Right hindlimb (tissue), 1 donor: ENCODE data around the gene MCEE.
"Not testable (repeated sequence)": the region's sequence is repeated elsewhere in the genome, so short reads cannot be mapped to it uniquely, and the experiment has no call there.

Experiments
- DNase-seq: peaks from one replicate; pipeline ENCODE4 v3.0.0-alpha.2; 2018

The MCEE gene

DNA sequence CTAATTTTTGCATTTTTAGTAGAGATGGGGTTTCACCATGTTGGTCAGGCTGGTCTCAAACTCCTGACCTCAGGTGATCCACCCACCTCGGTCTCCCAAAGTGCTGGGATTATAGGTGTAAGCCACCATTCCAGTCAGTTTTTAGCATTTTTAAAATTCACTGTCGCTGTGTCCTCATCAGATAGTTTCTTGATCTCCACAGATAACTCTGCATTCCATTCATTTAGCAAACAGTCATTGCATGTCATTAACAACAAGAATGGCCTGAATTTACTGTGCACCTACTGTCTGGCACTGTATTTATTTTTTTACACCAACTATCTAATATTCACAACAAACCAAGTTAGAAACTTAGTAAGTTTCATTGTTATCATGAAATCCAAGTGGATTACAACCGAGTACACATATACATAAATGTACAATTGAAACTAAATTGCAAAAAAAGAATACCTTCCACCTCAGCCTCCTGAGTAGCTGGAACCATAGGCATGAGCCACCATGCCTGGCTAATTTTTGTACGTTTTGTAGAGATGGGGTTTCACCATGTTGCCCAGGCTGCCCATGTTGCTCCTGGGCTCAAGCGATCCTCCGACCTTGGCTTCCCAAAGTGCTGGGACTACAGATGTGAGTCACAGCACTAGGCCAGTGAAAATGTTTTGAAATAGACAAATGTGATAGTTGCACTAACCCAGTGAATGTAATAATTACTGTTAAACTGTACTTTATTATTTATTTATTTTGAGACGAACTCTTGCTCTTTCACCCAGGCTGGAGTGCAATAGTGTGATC is 4.3 kb downstream of the MCEE start:
- DNase-seq = no peak

DNA sequence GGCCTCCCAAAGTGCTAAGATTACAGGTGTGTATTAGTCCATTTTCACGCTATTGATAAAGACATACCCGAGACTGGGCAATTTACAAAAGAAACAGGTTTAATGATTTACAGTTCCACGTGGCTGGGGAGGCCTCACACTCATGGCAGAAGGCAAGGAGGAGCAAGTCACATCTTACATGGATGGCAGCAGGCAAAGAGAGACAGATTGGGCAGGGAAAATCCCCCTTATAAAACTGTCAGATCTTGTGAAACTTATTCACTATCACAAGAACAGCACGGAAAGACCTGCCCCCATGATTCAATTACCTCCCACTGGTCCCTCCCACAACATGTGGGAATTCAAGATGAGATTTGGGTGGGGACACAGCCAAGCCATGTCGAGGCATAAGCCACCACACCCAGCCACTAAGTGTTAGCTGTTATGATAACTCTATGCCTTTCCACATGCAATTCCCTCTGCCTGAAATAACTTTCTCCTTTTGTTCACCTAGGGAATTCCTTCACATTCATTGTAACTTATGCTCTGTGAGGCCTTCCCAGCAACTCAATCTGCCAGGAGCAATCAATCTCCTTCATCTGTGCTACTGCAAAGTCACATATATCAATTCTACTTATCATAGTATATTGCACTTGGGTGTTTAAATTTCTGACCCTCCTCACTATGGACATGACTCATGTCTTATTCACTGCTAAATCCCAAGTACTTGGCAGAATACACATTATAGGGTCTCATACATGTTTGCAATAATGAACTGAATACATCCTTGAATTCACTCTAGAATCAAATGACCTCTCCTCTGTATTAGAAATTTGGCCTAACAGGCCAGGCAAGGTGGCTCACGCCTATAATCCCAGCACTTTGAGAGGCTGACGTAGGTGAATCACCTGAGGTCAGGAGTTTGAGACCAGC is 7.4 kb downstream of the MCEE start:
- no peak for DNase-seq

DNA sequence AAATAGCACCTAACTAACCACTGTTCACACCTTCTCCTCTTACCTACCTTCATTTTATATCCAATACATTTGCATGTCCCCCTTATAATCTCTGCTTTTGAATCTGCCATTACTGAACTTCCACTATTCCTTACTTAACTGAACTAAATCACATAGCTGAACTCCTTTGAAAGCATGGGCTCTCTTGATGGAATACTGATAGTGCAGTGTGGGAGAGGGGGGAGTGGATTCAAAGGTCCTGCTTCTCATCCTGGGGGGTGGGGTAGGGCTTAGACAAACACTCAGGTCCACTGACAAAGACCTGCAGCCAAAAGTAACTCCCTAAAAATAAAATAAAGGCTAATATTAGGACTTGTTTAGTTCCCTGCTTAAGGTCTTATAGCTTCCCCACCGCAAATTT is 8.6 kb downstream of the MCEE start:
- no peak for DNase-seq

DNA sequence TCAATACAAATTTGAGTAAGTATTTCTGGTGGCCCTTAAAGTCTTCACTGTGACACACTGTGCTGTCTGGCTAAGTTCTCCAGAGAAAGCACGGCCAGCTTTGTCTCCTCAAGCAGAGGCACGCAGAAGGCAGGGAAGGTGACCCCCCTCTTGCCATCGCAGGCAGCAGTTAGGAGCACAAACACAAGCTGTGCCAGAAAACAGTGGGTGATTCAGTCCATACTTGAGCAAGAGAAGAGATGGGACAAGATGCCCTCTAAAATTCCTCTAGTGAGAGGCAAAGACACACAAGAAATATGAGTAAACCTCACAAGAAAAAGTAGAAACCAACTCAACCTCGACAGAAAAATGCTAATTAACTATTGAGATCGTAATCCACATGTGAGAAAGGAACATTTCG is 9.8 kb downstream of the MCEE start:
- DNase-seq = no peak

DNA sequence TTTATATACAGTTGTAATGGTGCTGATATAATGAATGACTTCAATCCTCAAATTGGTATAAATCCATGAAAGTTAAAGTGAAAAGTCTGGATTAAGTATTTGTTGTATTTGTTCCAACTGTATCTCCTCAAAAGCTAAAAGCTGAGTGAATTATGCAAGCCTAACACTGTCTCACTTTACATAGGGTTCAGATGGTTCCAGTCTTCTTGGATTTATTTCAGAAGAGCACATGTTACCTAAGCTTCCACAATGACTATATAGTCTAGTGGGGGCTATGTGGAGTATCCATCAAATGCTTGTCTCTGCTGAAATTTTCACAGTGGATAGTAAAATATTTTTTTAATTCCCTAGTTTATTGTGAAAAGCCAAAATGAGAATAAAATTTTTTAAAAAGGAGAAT is 13.0 kb downstream of the MCEE start:
- no peak for DNase-seq

DNA sequence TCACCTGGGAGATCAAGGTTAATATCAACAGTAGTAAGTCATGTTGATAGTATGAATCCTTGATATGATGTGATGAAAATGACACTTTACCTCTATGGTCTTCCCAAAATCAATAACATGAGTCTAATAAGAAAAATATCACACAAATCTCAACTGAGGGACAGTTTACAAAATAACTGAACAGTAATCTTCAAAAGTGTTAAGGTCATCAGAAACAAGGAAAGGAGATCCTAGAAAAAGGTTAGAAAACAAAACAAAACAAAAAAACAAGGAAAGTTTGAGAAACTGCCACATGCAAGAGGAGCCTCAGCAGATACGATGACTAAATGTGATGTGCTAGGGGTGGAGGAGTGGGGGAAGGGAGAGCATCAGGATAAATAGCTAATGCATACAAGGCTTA is 16.2 kb downstream of the MCEE start:
- DNase-seq = no peak

DNA sequence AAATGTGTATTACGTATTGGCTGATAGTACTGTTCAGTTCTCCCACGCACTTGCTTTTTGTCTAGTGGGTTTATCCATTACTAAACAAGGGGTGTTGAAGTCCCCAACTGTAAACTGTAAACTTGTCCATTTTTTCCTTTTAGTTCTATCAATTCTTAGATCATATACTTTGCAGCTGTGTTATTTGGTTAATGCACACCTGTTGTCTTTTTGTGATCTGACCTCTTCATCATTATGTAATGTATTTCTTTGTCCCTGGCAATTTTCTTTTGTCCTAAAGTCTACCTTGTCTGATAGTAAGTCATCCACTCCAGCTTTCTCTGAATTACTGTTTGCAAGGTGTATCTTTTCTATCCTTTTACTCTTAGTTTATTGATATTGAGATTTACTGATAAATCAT is 21.9 kb downstream of the MCEE start:
- no peak for DNase-seq

DNA sequence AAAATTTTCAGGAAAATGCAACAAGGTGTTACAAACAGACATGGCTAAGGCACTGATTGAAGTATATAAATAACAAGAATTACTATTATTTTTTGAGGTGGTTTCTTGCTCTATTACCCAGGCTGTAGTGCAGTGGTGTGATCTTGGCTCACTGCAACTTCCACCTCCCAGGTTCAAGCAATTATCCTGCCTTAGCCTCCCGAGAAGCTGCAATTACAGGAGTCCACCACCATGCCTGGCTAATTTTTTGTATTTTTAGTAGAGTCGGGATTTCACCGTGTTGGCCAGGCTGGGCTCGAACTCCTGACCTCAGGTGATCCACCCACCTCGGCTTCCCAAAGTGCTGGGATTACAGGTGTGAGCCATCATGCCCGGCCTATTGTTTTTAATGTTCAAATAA is 23.6 kb downstream of the MCEE start:
- DNase-seq = not testable (repeated sequence)

DNA sequence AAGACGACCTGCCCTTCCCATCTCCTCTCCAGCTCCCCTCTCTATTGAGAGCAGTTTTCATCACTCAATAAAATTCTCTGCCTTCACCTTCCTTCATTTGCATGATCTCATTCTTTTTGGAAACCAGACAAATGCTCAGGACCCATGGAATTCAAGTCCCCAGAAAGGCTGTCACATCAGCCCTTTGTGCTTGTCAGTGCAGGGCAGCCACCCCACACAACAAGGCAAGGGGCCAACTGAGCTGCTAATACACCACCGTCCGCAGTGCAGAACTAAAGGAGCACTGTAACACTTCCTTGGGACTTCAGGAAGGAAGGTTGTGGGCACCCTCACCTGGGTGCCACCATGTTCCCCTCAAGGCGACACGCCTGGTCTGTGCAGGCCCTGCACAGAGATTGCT is 26.2 kb downstream of the MCEE start:
- no peak for DNase-seq

DNA sequence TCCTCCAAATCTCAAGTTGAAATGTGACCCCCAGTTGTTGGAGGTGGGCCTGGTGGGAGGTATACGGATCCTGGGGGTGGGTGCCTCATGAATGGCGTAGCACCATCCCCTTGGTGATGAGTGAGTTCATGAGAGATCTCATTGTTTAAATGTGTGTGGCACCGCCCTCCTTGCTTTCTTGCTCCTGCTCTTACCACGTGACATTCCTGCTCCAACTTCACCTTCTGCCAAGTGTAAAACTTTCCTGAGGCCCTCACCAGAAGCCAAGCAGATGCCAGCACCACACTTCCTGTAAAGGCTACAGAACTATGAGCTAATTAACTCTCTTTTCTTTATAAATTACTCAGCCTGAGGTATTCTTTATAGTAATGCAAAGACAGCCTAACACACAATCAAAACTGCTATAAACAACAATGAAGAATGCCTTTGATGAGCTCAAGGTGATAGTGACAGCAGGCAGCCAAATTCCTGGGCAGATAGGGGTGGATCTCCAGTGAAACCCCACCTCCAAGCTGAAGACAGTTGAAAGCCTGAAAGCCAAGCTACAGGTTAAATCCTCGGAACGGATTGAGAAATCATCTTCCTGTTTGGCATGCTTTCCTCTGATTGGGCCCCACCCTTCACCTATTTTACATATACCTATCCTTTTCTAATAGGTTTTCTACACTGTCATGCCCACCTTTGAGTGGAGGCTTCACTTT is 26.9 kb downstream of the MCEE start:
- DNase-seq = no peak

DNA sequence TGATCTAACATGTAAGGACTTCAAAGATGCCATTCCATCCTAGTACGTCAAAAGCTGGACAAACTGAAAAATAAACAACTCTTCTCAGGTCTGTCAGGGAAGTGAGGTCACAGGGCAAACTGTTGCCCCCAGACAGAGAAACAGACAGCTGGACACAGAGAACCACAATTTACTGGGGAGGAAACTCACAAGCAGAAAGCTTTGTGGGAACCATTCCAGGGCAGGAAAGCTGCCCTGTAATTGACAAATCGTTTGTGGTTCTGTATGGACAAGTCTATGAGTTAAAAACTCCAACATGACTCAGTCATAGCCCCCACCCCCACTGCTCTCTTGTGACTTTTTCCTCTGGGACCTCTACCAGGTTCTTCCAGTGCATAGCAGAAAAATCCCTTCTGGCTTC is 28.4 kb downstream of the MCEE start:
- peak; percentile 53 for DNase-seq

DNA sequence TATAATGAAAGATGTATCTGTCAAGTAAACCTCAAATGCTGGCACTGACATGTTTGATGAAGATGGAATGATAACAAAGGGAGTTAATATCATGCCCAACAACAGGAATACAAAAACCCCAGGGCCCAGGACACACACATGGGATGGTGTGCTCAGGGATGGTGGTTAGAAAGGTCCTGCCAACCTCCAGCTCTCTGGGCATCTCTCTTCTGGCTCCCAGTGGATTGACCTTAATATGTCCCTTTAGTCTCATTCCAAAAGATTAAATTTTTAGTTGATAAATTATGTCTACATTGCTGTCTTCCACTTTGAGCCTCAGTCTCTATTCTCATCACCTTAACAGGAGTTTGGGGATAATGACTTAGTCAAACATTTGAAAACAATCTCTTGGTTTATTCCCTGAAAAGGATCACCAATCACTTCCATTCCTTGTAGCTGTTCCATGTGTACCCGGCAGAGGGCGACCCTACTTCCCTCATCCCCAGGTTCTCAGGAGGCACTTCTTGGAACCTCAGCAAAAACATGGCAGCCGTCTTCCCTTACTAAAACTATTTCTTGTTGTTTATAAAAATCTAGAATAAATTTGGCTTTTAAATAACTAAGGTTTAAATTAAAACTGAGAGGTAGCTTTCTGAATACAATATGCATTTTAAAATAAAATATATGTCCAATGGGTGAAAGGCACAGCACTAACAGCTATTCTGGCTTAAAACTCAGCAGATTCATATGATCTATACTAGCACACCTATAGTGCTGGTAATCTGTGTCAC is 29.6 kb downstream of the MCEE start:
- no peak for DNase-seq

DNA sequence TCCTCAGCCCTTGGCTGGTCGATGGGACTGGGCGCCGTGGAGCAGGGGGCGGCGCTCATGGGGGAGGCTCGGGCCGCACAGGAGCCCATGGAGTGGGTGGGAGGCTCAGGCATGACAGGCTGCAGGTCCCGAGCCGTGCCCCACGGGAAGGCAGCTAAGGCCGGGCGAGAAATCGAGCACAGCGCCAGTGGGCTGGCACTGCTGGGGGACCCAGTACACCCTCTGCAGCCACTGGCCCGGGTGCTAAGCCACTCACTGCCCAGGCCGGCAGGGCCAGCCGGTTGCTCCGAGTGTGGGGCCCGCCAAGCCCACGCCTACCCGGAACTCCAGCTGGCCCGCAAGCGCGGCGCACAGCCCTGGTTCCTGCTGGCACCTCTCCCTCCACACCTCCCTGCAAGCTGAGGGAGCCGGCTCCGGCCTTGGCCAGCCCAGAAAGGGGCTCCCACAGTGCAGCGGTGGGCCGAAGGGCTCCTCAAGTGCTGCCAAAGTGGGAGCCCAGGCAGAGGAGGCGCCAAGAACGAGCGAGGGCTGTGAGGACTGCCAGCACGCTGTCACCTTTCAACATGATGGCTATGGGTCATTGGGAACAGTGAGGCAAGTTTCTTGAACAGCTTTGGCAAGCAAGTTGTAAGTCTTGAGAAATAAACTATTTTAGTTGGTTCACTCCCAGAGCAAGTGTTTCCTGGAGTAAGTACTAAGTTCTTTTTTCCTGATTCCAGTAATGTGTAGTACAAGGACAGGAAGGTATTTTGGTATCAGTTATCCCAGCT is 37.4 kb downstream of the MCEE start:
- DNase-seq = not testable (repeated sequence)

DNA sequence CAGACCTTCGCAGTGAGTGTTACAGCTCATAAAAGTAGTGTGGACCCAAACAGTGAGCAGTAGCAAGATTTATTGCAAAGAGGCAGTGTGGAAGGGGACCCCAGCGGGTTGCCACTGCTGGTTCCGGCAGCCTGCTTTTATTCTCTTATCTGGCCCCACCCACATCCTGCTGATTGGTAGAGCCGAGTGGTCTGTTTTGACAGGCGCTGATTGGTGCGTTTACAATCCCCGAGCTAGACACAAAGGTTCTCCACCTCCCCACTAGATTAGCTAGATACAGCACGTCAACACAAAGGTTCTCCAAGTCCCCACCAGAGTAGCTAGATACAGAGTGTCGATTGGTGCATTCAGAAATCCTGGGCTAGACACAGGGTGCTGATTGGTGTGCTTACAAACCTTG is 38.2 kb downstream of the MCEE start:
- not testable (repeated sequence) for DNase-seq

DNA sequence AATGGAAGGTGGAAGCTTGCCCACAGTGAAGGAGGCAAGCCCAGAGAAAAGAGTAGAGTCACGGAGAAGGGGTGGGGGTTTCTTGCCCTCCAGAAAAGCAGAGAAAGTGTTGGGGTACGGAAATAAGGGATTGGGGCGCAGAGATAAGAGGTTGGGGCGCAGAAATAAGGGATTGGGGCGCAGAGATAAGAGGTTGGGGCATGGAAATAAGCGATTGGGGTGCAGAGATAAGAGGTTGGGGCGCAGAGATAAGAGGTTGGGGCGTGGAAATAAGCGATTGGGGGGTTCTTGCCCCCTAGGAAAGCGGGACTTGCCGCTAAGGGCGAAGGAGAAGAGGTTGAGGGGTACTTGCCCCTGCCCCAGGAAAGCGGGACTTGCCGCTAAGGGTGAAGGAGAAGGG is 40.6 kb downstream of the MCEE start:
- not testable (repeated sequence) for DNase-seq

DNA sequence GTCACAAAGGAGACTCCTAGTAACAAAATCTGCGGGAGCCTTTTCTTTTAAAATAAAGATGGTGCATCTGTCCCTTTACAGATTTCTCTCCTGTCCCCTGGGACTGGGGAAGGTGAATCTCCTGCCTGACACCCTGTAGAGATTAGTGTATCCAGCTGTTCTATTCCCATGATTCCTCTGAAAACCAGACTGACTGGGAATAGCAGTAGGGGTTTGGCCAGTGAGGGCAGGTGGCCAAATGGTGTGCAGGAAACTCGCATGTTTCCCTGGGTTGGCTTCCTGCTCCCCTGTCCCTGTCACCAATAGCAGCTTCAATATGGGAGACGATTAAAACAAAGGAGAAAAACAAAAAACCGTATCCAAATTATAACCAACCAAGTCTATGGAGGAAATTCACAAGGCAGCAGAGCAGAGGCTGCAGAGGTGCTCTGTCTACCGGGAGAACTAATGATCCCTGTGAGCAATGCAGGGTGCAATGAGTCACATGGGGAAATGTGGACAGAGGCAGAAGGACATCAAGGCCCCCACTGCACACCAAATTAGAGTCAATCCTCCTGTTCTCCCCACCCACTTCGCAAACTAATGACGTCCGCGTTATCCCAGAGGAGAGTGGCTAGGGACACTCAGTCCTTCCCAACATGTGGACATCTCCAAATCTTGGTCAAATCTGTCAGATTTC is 44.6 kb downstream of the MCEE start:
- not testable (repeated sequence) for DNase-seq

DNA sequence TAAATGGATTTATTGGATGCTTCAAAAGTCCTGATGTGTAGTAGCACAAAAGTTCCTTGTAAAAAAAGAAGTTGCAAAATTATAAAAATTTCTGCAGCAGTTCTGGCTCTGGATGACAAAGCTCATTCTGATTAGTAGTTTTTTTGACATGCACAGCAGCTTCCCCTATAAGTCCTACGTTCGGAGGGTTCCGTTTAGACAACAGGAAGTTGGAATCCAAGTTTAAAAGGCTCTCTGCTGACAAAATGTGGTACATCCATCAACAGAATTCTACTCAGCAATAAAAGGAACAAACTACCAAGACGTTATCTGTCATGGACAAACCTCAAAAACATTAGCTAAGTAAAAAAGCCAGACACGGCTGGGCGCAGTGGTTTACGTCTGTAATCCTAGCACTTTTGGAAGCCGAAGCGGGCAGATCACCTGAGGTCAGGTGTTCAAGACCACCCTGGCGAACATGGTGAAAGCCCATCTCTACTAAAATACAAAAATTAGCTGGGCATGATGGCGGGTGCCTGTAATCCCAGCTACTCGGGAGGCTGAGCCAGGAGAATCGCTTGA is 46.2 kb downstream of the MCEE start:
- not testable (repeated sequence) for DNase-seq

DNA sequence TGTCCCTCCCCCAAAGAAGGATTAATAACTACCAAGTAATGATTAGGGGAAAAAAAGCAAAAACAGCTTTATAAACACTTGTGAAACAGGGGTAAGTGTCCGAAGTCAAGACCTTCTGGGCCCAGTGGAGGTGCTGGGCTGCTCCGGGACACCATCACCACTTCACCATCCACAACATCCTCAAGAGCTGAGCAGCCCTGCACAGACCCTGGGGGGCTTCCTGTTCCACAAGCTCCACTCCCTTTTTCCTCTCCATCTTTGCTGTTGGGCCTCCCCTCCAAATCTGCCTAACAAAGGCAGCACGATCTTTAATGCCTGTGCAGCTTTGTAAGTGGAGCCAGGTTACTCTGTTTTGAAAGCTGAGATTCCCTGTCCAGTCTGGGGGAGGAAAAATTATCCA is 46.7 kb downstream of the MCEE start:
- DNase-seq = not testable (repeated sequence)

DNA sequence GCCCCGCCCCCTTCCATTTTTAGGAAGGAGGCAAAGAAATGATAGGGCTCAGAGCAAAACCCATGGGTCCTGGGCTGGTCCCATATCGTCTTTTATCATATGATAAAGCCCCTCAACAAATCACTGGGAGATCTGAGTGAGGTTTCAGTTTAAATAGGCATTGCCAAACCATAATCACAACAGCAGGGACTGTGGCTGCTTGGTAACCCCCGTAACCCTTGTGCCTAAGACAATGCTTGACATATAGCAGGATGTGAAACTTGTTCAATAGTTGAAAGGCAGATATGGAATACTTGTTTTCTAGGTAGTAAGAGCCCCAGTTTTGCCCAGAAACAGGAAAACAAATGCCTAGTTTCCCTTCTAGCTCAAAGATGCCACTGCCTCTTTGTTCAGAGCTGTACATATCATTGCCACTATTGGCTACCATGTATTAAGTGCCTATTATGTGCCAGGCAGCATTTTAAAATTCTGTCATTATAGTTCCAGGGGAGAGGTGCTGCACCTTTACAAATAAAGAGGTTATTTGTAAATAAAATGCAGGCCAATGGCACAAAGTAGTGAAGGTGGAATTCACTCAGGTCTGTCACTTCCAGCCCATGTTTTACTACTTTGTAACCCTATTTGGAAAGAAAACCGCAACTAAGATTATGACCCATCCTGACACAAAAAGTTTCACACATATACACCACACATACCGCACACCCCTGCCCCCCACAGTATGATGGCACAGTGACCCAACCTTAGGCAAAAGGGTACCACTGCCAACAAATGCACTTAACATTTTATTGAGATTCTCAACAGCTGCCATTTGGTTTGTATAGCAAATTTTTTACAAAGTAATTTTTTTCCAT is 47.4 kb downstream of the MCEE start:
- no peak for DNase-seq

DNA sequence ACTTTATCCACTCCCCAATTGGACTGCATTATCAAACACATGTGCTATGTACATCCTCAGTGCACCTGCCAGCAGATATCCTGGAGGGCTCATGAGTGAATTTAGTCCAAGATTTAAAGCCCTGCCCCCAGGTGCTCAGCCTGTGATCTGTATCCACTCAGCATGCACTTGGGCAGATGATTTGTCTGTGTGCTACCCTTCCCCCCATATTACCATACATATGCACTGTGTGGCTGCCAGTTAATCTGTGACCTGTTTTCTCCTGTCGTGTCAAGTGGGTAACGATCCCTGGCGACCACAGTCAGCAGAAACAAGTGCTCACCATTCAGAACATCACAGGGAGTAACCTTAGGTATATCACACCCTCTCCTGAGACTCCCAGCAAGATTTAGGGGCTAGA is 51.4 kb downstream of the MCEE start:
- DNase-seq = no peak
